Stimulated activated CD4-positive, alpha-beta T cell treated with anti-CD3 and anti-CD28 coated beads, Interleukin-4, amount 100 ng/mL, for 1 hour (primary cell): ENCODE measurements around the gene FOXO6.

Experiments used
- DNase-seq: peaks from one replicate; pipeline ENCODE4 v3.0.0-alpha.2; 2020

Gene FOXO6

GRCh38 chr1:41411229-41411628, 50.0 kb downstream of the FOXO6 start:
- DNase-seq, result no peak

- no peak for DNase-seq
Measured at GRCh38 chr1:41412748-41413147, 51.5 kb downstream of the FOXO6 start.

- DNase-seq, result no peak
Measured at GRCh38 chr1:41413748-41414281, 52.6 kb downstream of the FOXO6 start.

- no peak for DNase-seq
Measured at GRCh38 chr1:41414296-41414695, 53.1 kb downstream of the FOXO6 start.

- DNase-seq, result no peak
Measured at GRCh38 chr1:41414716-41415306, 53.6 kb downstream of the FOXO6 start.

- DNase-seq, result no peak
Measured at GRCh38 chr1:41416081-41416480, 54.8 kb downstream of the FOXO6 start.

GRCh38 chr1:41416552-41417334, 55.5 kb downstream of the FOXO6 start:
- DNase-seq, result peak; percentile 59

GRCh38 chr1:41417335-41417682, 56.1 kb downstream of the FOXO6 start:
- DNase-seq, result no peak

- DNase-seq, result no peak
Measured at GRCh38 chr1:41417746-41418145, 56.5 kb downstream of the FOXO6 start.

- DNase-seq, result no peak
Measured at GRCh38 chr1:41418857-41419583, 57.8 kb downstream of the FOXO6 start.

GRCh38 chr1:41419584-41420295, 58.5 kb downstream of the FOXO6 start:
- DNase-seq, result no peak

- no peak for DNase-seq
Measured at GRCh38 chr1:41420351-41420750, 59.1 kb downstream of the FOXO6 start.

- no peak for DNase-seq
Measured at GRCh38 chr1:41420860-41421259, 59.6 kb downstream of the FOXO6 start.

GRCh38 chr1:41422306-41422705, 61.1 kb downstream of the FOXO6 start:
- no peak for DNase-seq

GRCh38 chr1:41423511-41424191, 62.4 kb downstream of the FOXO6 start:
- no peak for DNase-seq

- no peak for DNase-seq
Measured at GRCh38 chr1:41424581-41425118, 63.4 kb downstream of the FOXO6 start.

GRCh38 chr1:41425369-41425768, 64.1 kb downstream of the FOXO6 start:
- no peak for DNase-seq

- no peak for DNase-seq
Measured at GRCh38 chr1:41426201-41426890, 65.1 kb downstream of the FOXO6 start.

GRCh38 chr1:41427122-41427913, 66.1 kb downstream of the FOXO6 start:
- no peak for DNase-seq

GRCh38 chr1:41427916-41428737, 66.9 kb downstream of the FOXO6 start:
- no peak for DNase-seq
